CD4-positive, alpha-beta T cell treated with Interleukin-15 for 4 hours (primary cell): ENCODE measurements around the gene MACROD2.

Source experiments
- DNase-seq: peaks from one replicate; pipeline ENCODE4 v3.0.0-alpha.2; 2020; ENCODE audit warnings: low spot score

MACROD2 gene

GRCh38 chr20:14337400-14338171 lies 342.3 kb downstream of the MACROD2 start, which contains the start of gene FLRT3:
Gene FLRT3 (minus strand): TSS chr20:14337612. CDS start chr20:14327506, 10,106 bp downstream.
- DNase-seq, result no peak

GRCh38 chr20:14341801-14342200 lies 346.5 kb downstream of the MACROD2 start:
- DNase-seq, result no peak

GRCh38 chr20:14342918-14343317 lies 347.6 kb downstream of the MACROD2 start:
- DNase-seq, result no peak

GRCh38 chr20:14343491-14344065 lies 348.3 kb downstream of the MACROD2 start:
- no peak for DNase-seq

- DNase-seq, result no peak
These were observed 349.4 kb downstream of the MACROD2 start for GRCh38 chr20:14344746-14345145.

GRCh38 chr20:14355791-14356190 lies 360.5 kb downstream of the MACROD2 start:
- DNase-seq, result no peak

GRCh38 chr20:14360416-14360815 lies 365.1 kb downstream of the MACROD2 start:
- no peak for DNase-seq

- no peak for DNase-seq
These were observed 366.4 kb downstream of the MACROD2 start for GRCh38 chr20:14361509-14362345.

- DNase-seq, result no peak
These were observed 378.9 kb downstream of the MACROD2 start for GRCh38 chr20:14374196-14374595.

GRCh38 chr20:14375416-14375985 lies 380.2 kb downstream of the MACROD2 start:
- no peak for DNase-seq

GRCh38 chr20:14378326-14378725 lies 383.0 kb downstream of the MACROD2 start:
- no peak for DNase-seq

GRCh38 chr20:14383335-14383734 lies 388.0 kb downstream of the MACROD2 start:
- no peak for DNase-seq

GRCh38 chr20:14384416-14385175 lies 389.3 kb downstream of the MACROD2 start:
- no peak for DNase-seq

GRCh38 chr20:14385176-14385740 lies 389.9 kb downstream of the MACROD2 start:
- DNase-seq, result no peak

- no peak for DNase-seq
These were observed 391.4 kb downstream of the MACROD2 start for GRCh38 chr20:14386726-14387125.

- no peak for DNase-seq
These were observed 406.3 kb downstream of the MACROD2 start for GRCh38 chr20:14401479-14402138.

- no peak for DNase-seq
These were observed 409.2 kb downstream of the MACROD2 start for GRCh38 chr20:14404515-14404914.

GRCh38 chr20:14406495-14406894 lies 411.2 kb downstream of the MACROD2 start:
- no peak for DNase-seq

- DNase-seq, result no peak
These were observed 412.0 kb downstream of the MACROD2 start for GRCh38 chr20:14407336-14407735.

- no peak for DNase-seq
These were observed 415.7 kb downstream of the MACROD2 start for GRCh38 chr20:14410869-14411555.
